NCI-H2107 treated with DMSO at 0.1 percent for 48 hours (cell line): Measurements from ENCODE around the gene SLC43A2.
"Not testable (repeated sequence)": the region's sequence is repeated elsewhere in the genome, so short reads cannot be mapped to it uniquely, and the experiment has no call there.

Experiments used
- DNase-seq: peaks from one replicate; lab custom pipeline; 2025; ENCODE audit not compliant: unreplicated experiment; lab: John Stamatoyannopoulos, UW

Gene SLC43A2

GRCh38 chr17:1627982-1628855 is at the start of gene SLC43A2:
Gene SLC43A2 (minus strand): TSS chr17:1628834. CDS start chr17:1627874, 960 bp downstream.
- no peak for DNase-seq

GRCh38 chr17:1676401-1676800 is 47.8 kb upstream of the SLC43A2 start:
- DNase-seq = no peak

- no peak for DNase-seq
Measured at GRCh38 chr17:1673041-1673785, 44.6 kb upstream of the SLC43A2 start.

GRCh38 chr17:1663934-1664333 is 35.3 kb upstream of the SLC43A2 start:
- DNase-seq = not testable (repeated sequence)

DNA sequence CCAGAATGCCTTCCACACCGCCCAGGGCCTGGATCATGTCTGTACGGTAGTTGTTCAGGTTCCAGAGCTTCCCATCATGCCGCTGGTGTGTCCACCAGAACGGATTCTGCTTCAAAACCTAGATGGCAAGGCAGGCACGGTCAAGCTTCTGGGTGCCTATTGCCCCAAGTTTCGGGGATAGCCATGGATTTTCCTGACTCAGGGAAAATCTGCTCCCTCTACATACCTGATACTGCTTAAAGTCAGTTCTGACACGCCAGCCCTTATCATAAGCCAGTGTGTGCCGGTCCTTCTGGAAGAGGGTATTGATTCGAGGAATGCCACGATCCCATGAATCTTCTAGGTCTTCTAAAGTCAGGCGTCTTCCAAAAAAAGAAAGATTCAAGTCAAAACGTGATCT is 32.4 kb upstream of the SLC43A2 start:
- no peak for DNase-seq

- no peak for DNase-seq
Measured at GRCh38 chr17:1658100-1658499, 29.5 kb upstream of the SLC43A2 start.

DNA sequence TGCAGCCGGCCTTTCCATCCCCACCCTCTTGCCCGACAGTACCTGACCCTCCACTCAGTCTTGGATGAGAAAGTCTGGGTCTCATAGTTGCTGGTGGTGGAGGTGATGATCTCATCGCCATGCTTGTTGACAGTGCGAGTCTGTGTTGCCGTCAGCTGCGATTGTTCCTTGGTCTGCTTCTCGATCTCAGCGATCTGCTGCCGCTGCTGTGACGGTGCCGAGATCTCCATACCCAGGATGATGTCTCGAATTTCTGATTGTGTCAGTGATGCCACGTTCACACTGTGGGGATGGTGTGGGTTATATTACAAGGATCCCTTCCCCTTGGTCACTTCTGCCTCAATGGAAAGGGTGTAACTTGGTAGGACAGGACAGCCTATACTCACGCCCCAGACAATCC is 25.1 kb upstream of the SLC43A2 start:
- DNase-seq = no peak

GRCh38 chr17:1652794-1653193 is 24.2 kb upstream of the SLC43A2 start:
- DNase-seq = not testable (repeated sequence)

- no peak for DNase-seq
Measured at GRCh38 chr17:1651559-1651844, 22.9 kb upstream of the SLC43A2 start.

GRCh38 chr17:1650731-1651558 is 22.3 kb upstream of the SLC43A2 start:
- no peak for DNase-seq

- no peak for DNase-seq
Measured at GRCh38 chr17:1649844-1650501, 21.3 kb upstream of the SLC43A2 start, which contains the start of gene RILP. Gene RILP (minus strand): TSS chr17:1649866. CDS start chr17:1649804, 62 bp downstream.

GRCh38 chr17:1648963-1649843 is 20.6 kb upstream of the SLC43A2 start:
- no peak for DNase-seq

DNA sequence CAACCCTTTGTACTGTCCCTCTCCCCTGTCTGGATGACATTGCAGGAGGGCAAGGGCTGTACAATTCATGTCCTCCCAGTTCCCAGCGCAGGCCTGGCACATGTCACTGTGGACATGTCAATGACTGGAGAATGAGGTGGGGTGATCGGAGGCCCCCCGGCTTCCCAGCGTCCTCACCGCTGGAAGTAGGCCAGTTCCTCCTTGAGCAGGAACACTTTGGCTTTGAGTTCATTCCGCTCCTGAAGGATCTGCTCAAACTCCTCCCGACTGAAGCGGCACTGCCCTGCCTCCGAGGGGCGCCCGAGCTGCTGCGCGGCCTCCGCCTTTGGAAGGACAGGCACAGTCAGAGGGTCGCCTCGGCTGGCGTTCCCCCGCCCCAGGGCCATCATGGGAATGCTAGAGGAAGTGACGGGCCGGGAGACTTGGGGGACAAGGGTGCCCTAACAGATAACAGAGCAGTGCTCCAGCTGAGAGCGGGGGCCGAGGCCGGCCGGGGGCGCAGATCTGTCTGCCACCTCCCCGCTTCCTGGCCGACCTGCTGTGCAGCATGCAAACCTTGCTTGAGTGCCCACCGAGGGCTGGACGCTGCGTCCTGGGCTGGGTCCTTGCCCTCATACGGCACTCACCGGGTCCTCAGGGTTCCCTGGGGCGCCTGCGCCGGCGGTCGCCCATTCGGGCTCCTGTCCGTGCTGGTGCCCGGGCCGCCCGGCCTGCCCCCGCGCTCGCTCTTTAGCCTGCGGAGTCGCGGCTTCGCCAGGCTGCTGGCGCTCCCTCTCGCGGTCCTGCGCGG is 19.7 kb upstream of the SLC43A2 start:
- DNase-seq = no peak

- DNase-seq = no peak
Measured at GRCh38 chr17:1647802-1648171, 19.2 kb upstream of the SLC43A2 start.

DNA sequence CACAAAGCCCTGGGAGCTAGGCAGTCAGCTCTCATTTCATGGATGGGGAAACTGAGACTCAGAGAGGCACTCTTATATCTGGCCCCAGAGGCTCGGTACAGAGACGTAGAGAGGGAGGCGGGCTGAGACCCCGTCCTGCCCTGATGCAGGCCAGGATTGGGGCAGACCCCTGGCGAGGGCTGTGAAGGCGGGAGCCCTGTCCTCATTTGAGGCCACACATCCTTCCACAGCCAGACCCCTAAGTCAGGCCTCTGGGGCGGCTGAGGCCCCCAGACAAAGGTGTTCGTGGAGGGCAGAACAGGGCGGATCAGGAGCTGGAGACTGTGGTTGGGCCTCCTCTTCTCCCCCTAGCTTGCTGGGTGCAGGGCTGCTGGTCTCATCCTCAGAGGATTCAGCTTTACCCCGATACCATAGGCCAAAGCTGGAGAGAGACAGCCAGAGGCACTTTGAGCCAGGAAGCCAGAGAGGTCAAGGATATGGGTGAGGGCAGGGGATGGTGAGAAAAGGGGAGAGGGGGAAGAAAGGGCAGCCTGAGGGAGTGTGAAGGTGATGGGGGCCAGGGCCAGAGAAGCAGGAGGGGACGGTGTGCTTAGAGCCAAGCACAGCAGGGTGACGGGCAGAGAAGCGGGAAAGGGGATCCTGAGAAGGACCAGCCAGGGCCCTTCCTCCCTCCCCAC is 17.7 kb upstream of the SLC43A2 start:
- no peak for DNase-seq

DNA sequence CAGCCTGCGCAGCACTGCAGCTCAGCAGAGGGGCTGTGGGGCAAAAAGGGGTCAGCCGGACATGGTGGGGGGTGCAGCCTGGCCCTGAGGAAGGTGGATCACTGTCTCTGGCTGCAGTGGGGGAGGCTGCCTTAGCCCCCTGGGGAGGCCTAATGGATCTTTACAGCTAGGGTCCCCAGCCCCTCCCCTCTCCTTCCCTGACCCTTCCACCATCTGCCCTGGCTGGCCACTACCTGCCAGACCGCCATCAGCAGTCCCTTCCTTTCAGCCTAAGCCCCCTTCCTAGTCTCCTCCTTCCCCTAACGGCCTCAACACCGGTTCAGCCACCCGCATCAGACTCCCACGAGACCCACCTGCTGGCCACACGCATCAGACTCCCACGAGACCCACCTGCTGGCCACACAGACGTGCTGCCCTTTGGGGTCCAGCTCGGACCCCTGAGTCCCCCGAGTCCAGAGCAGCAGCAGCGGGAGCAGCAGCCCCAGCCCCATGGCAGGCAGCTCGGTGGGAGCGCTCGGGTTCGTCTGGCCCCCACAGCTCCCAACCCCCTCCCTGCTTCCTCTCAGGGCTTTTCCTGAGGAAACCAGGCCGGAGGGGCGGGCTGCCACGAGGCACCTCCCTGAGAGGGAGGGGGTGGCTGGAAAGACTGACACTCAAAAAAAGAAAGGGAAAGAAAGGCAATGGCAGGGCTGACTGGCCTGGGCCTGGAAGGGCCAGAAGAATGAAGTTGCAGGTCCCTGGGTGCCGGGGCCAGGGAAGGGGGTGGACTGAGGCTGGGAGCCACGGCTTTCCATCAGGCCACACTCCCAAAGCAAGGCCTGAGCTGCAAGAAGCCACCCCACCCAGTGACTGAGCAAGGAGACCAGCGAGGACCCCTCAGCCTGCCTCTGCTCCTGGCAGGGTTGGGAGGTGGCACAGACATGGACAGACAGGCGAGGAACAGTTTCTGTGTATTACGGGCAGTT is 16.9 kb upstream of the SLC43A2 start, which contains the start of gene SCARF1:
TSS of gene SCARF1 (minus strand) at position 526 of the 965 bp plus-strand sequence. CDS start at position 491, 35 bp downstream.
- DNase-seq = no peak

- DNase-seq = no peak
Measured at GRCh38 chr17:1644493-1645206, 16.0 kb upstream of the SLC43A2 start.
